Measurements from ENCODE around the gene IQCK.
"Not testable (repeated sequence)": the region's sequence is repeated elsewhere in the genome, so short reads cannot be mapped to it uniquely, and the experiment has no call there.

Gene IQCK

GRCh38 chr16:19760356-19761060 is 42.4 kb downstream of the IQCK start:
- no peak for DNase-seq

- no peak for DNase-seq
These were observed 47.9 kb downstream of the IQCK start for GRCh38 chr16:19765860-19766553.

- DNase-seq: no peak
These were observed 48.4 kb downstream of the IQCK start for GRCh38 chr16:19766554-19766884.

GRCh38 chr16:19766988-19767387 is 48.9 kb downstream of the IQCK start:
- DNase-seq: no peak

GRCh38 chr16:19767497-19767896 is 49.4 kb downstream of the IQCK start:
- no peak for DNase-seq

GRCh38 chr16:19769239-19769638 is 51.2 kb downstream of the IQCK start:
- no peak for DNase-seq

- DNase-seq: no peak
These were observed 53.0 kb downstream of the IQCK start for GRCh38 chr16:19771040-19771439.

GRCh38 chr16:19771796-19772195 is 53.7 kb downstream of the IQCK start:
- DNase-seq: no peak

- no peak for DNase-seq
These were observed 56.0 kb downstream of the IQCK start for GRCh38 chr16:19774024-19774423.

GRCh38 chr16:19776147-19776546 is 58.1 kb downstream of the IQCK start:
- no peak for DNase-seq

- no peak for DNase-seq
These were observed 58.5 kb downstream of the IQCK start for GRCh38 chr16:19776565-19776964.

GRCh38 chr16:19780321-19780720 is 62.2 kb downstream of the IQCK start:
- no peak for DNase-seq

- no peak for DNase-seq
These were observed 63.2 kb downstream of the IQCK start for GRCh38 chr16:19781226-19781625.

GRCh38 chr16:19783363-19784182 is 65.5 kb downstream of the IQCK start:
- DNase-seq: no peak

GRCh38 chr16:19784183-19784736 is 66.2 kb downstream of the IQCK start:
- DNase-seq: no peak

GRCh38 chr16:19785081-19785480 is 67.0 kb downstream of the IQCK start:
- DNase-seq: no peak

- DNase-seq: no peak
These were observed 67.5 kb downstream of the IQCK start for GRCh38 chr16:19785512-19786130.

GRCh38 chr16:19801369-19801768 is 83.3 kb downstream of the IQCK start:
- not testable (repeated sequence) for DNase-seq

- not testable (repeated sequence) for DNase-seq
These were observed 83.8 kb downstream of the IQCK start for GRCh38 chr16:19801824-19802223.

- no peak for DNase-seq
These were observed 84.5 kb downstream of the IQCK start for GRCh38 chr16:19802612-19803011.

- DNase-seq: no peak
These were observed 86.7 kb downstream of the IQCK start for GRCh38 chr16:19804538-19805323.

GRCh38 chr16:19805459-19806162 is 87.5 kb downstream of the IQCK start:
- no peak for DNase-seq
